Measurements from ENCODE around the gene CD109.

The CD109 gene

GRCh38 chr6:73694711-73695411 is 1.1 kb upstream of the CD109 start:
- H3K9me3 ChIP-seq (ENCODE audit: control insufficient read depth, insufficient read depth, low read length), result no peaks in the 10 kb centered on the region
- peaks cover 9% of the 10 kb centered on the region for H3K27me3 ChIP-seq (ENCODE audit: control insufficient read depth, insufficient read depth, low read length)
- H3K4me3 ChIP-seq (ENCODE audit: low read depth, low read length), result peak overlapping the region; percentile 69
- H3K9ac ChIP-seq (ENCODE audit: low read depth, low read length), result no peak overlapping the region
- no peaks in the 10 kb centered on the region for H3K36me3 ChIP-seq (ENCODE audit: control insufficient read depth, insufficient read depth, low read length)
- peaks cover 7% of the 10 kb centered on the region for H3K4me1 ChIP-seq (ENCODE audit: control insufficient read depth, insufficient read depth, low read length)

- Histone ChIP-seq H3K27me3 (ENCODE audit: control insufficient read depth, insufficient read depth, low read length) (peaks cover 9% of the 10 kb centered on the region), H3K9ac (ENCODE audit: low read depth, low read length) (no peak overlapping the region), H3K4me1 (ENCODE audit: control insufficient read depth, insufficient read depth, low read length) (peaks cover 7% of the 10 kb centered on the region), H3K4me3 (ENCODE audit: low read depth, low read length) (no peak overlapping the region), H3K36me3 (ENCODE audit: control insufficient read depth, insufficient read depth, low read length) (no peaks in the 10 kb centered on the region), H3K9me3 (ENCODE audit: control insufficient read depth, insufficient read depth, low read length) (no peaks in the 10 kb centered on the region)
These were observed 1.1 kb downstream of the CD109 start for GRCh38 chr6:73696966-73697655.

- H3K4me1 ChIP-seq (ENCODE audit: control insufficient read depth, insufficient read depth, low read length), result peaks cover 8% of the 10 kb centered on the region
- H3K9me3 ChIP-seq (ENCODE audit: control insufficient read depth, insufficient read depth, low read length), result no peaks in the 10 kb centered on the region
- H3K36me3 ChIP-seq (ENCODE audit: control insufficient read depth, insufficient read depth, low read length), result no peaks in the 10 kb centered on the region
- no peak overlapping the region for H3K4me3 ChIP-seq (ENCODE audit: low read depth, low read length)
- H3K9ac ChIP-seq (ENCODE audit: low read depth, low read length), result no peak overlapping the region
- H3K27me3 ChIP-seq (ENCODE audit: control insufficient read depth, insufficient read depth, low read length), result peaks cover 4% of the 10 kb centered on the region
These were observed 3.9 kb downstream of the CD109 start for GRCh38 chr6:73699676-73700459.

- H3K27me3 ChIP-seq (ENCODE audit: control insufficient read depth, insufficient read depth, low read length), result no peaks in the 10 kb centered on the region
- H3K4me1 ChIP-seq (ENCODE audit: control insufficient read depth, insufficient read depth, low read length), result peaks cover 2% of the 10 kb centered on the region
- no peaks in the 10 kb centered on the region for H3K9me3 ChIP-seq (ENCODE audit: control insufficient read depth, insufficient read depth, low read length)
- no peaks in the 10 kb centered on the region for H3K36me3 ChIP-seq (ENCODE audit: control insufficient read depth, insufficient read depth, low read length)
- no peak overlapping the region for H3K4me3 ChIP-seq (ENCODE audit: low read depth, low read length)
- H3K9ac ChIP-seq (ENCODE audit: low read depth, low read length), result no peak overlapping the region
These were observed 6.4 kb downstream of the CD109 start for GRCh38 chr6:73702444-73702843.

- H3K9me3 ChIP-seq (ENCODE audit: control insufficient read depth, insufficient read depth, low read length), result no peaks in the 10 kb centered on the region
- no peak overlapping the region for H3K4me3 ChIP-seq (ENCODE audit: low read depth, low read length)
- H3K27me3 ChIP-seq (ENCODE audit: control insufficient read depth, insufficient read depth, low read length), result no peaks in the 10 kb centered on the region
- H3K9ac ChIP-seq (ENCODE audit: low read depth, low read length), result no peak overlapping the region
- H3K36me3 ChIP-seq (ENCODE audit: control insufficient read depth, insufficient read depth, low read length), result no peaks in the 10 kb centered on the region
- peaks cover 2% of the 10 kb centered on the region for H3K4me1 ChIP-seq (ENCODE audit: control insufficient read depth, insufficient read depth, low read length)
These were observed 7.5 kb downstream of the CD109 start for GRCh38 chr6:73703466-73703865.

GRCh38 chr6:73704260-73704659 is 8.3 kb downstream of the CD109 start:
- peaks cover 2% of the 10 kb centered on the region for H3K4me1 ChIP-seq (ENCODE audit: control insufficient read depth, insufficient read depth, low read length)
- H3K27me3 ChIP-seq (ENCODE audit: control insufficient read depth, insufficient read depth, low read length), result no peaks in the 10 kb centered on the region
- H3K4me3 ChIP-seq (ENCODE audit: low read depth, low read length), result no peak overlapping the region
- no peaks in the 10 kb centered on the region for H3K36me3 ChIP-seq (ENCODE audit: control insufficient read depth, insufficient read depth, low read length)
- H3K9ac ChIP-seq (ENCODE audit: low read depth, low read length), result no peak overlapping the region
- H3K9me3 ChIP-seq (ENCODE audit: control insufficient read depth, insufficient read depth, low read length), result no peaks in the 10 kb centered on the region

GRCh38 chr6:73704798-73705197 is 8.8 kb downstream of the CD109 start:
- no peaks in the 10 kb centered on the region for H3K27me3 ChIP-seq (ENCODE audit: control insufficient read depth, insufficient read depth, low read length)
- H3K4me3 ChIP-seq (ENCODE audit: low read depth, low read length), result no peak overlapping the region
- H3K9me3 ChIP-seq (ENCODE audit: control insufficient read depth, insufficient read depth, low read length), result no peaks in the 10 kb centered on the region
- no peaks in the 10 kb centered on the region for H3K36me3 ChIP-seq (ENCODE audit: control insufficient read depth, insufficient read depth, low read length)
- peaks cover 2% of the 10 kb centered on the region for H3K4me1 ChIP-seq (ENCODE audit: control insufficient read depth, insufficient read depth, low read length)
- no peak overlapping the region for H3K9ac ChIP-seq (ENCODE audit: low read depth, low read length)

- H3K27me3 ChIP-seq (ENCODE audit: control insufficient read depth, insufficient read depth, low read length), result no peaks in the 10 kb centered on the region
- peaks cover 2% of the 10 kb centered on the region for H3K4me1 ChIP-seq (ENCODE audit: control insufficient read depth, insufficient read depth, low read length)
- H3K36me3 ChIP-seq (ENCODE audit: control insufficient read depth, insufficient read depth, low read length), result no peaks in the 10 kb centered on the region
- H3K9me3 ChIP-seq (ENCODE audit: control insufficient read depth, insufficient read depth, low read length), result no peaks in the 10 kb centered on the region
- H3K9ac ChIP-seq (ENCODE audit: low read depth, low read length), result no peak overlapping the region
- H3K4me3 ChIP-seq (ENCODE audit: low read depth, low read length), result no peak overlapping the region
These were observed 11.0 kb downstream of the CD109 start for GRCh38 chr6:73706971-73707370.

- Histone ChIP-seq H3K27me3 (ENCODE audit: control insufficient read depth, insufficient read depth, low read length) (no peaks in the 10 kb centered on the region), H3K4me1 (ENCODE audit: control insufficient read depth, insufficient read depth, low read length) (peaks cover 7% of the 10 kb centered on the region), H3K9me3 (ENCODE audit: control insufficient read depth, insufficient read depth, low read length) (no peaks in the 10 kb centered on the region), H3K4me3 (ENCODE audit: low read depth, low read length) (no peak overlapping the region), H3K9ac (ENCODE audit: low read depth, low read length) (no peak overlapping the region), H3K36me3 (ENCODE audit: control insufficient read depth, insufficient read depth, low read length) (no peaks in the 10 kb centered on the region)
These were observed 14.5 kb downstream of the CD109 start for GRCh38 chr6:73710470-73710869.

- peaks cover 7% of the 10 kb centered on the region for H3K4me1 ChIP-seq (ENCODE audit: control insufficient read depth, insufficient read depth, low read length)
- no peaks in the 10 kb centered on the region for H3K27me3 ChIP-seq (ENCODE audit: control insufficient read depth, insufficient read depth, low read length)
- no peak overlapping the region for H3K9ac ChIP-seq (ENCODE audit: low read depth, low read length)
- H3K4me3 ChIP-seq (ENCODE audit: low read depth, low read length), result no peak overlapping the region
- no peaks in the 10 kb centered on the region for H3K36me3 ChIP-seq (ENCODE audit: control insufficient read depth, insufficient read depth, low read length)
- H3K9me3 ChIP-seq (ENCODE audit: control insufficient read depth, insufficient read depth, low read length), result no peaks in the 10 kb centered on the region
These were observed 14.9 kb downstream of the CD109 start for GRCh38 chr6:73710948-73711347.

- H3K4me1 ChIP-seq (ENCODE audit: control insufficient read depth, insufficient read depth, low read length), result peaks cover 7% of the 10 kb centered on the region
- H3K27me3 ChIP-seq (ENCODE audit: control insufficient read depth, insufficient read depth, low read length), result no peaks in the 10 kb centered on the region
- no peak overlapping the region for H3K9ac ChIP-seq (ENCODE audit: low read depth, low read length)
- H3K4me3 ChIP-seq (ENCODE audit: low read depth, low read length), result no peak overlapping the region
- no peaks in the 10 kb centered on the region for H3K9me3 ChIP-seq (ENCODE audit: control insufficient read depth, insufficient read depth, low read length)
- no peaks in the 10 kb centered on the region for H3K36me3 ChIP-seq (ENCODE audit: control insufficient read depth, insufficient read depth, low read length)
These were observed 16.7 kb downstream of the CD109 start for GRCh38 chr6:73712535-73713173.
